ENCODE data around the gene ZNF749.
"Not testable (repeated sequence)": the region's sequence is repeated elsewhere in the genome, so short reads cannot be mapped to it uniquely, and the experiment has no call there.

Gene ZNF749

DNA sequence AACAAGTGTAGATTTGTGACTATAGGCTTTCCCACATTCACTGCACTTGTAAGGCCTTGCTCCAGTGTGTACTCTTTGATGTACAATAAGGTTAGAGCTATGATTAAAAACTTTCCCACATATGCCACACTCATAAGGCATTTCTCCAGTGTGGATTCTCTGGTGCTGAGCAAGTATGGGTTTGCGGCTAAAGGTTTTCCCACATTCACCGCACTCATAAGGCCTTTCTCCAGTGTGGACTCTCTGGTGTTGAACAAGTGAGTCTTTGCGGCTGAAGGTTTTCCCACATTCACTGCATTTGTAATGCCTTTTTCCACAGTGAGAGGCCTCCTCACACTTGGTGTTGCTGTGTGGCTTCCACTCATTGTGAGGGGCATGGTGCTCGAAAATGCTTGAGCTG, 38.5 kb downstream of the ZNF749 start:
- peak overlapping the region in 1 of 2 experiments; percentile 26; a peak in 2 of 4 replicates for H3K4me3 ChIP-seq (ENCODE audit: low read depth in 1 of 2, low read length in 2 of 2)
- peaks cover 57% of the 10 kb centered on the region for H3K36me3 ChIP-seq (ENCODE audit: insufficient read depth, low read length)
- H4K20me1 ChIP-seq (ENCODE audit: insufficient read depth, low read length): no peaks in the 10 kb centered on the region
- ATAC-seq (ENCODE audit: insufficient read depth, low read depth) (no peak), DNase-seq (no peak)
- peaks cover 26% of the 10 kb centered on the region for H3K4me1 ChIP-seq (ENCODE audit: insufficient read depth, low read length)
- no peak overlapping the region for H3K4me2 ChIP-seq (ENCODE audit: insufficient read depth, low read length)
- no peak for TF ChIP-seq EZH2 (IDR thresholded peaks at IDR 0.05; ENCODE audit: borderline replicate concordance, low read depth, low read length, severe bottlenecking)
- TF ChIP-seq, protein P1, sequence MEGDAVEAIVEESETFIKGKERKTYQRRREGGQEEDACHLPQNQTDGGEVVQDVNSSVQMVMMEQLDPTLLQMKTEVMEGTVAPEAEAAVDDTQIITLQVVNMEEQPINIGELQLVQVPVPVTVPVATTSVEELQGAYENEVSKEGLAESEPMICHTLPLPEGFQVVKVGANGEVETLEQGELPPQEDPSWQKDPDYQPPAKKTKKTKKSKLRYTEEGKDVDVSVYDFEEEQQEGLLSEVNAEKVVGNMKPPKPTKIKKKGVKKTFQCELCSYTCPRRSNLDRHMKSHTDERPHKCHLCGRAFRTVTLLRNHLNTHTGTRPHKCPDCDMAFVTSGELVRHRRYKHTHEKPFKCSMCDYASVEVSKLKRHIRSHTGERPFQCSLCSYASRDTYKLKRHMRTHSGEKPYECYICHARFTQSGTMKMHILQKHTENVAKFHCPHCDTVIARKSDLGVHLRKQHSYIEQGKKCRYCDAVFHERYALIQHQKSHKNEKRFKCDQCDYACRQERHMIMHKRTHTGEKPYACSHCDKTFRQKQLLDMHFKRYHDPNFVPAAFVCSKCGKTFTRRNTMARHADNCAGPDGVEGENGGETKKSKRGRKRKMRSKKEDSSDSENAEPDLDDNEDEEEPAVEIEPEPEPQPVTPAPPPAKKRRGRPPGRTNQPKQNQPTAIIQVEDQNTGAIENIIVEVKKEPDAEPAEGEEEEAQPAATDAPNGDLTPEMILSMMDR (IDR thresholded peaks at IDR 0.05; ENCODE audit: borderline replicate concordance, extremely low read depth, low read length, poor library complexity, severe bottlenecking): no peak
- no peak overlapping the region for H3K9ac ChIP-seq (ENCODE audit: low read depth, low read length)
- peaks cover 71% of the 10 kb centered on the region for H3K79me2 ChIP-seq (ENCODE audit: insufficient read depth, low read length)
- H3K27me3 ChIP-seq (ENCODE audit: insufficient read depth, low read length, poor library complexity): no peaks in the 10 kb centered on the region
- H2AFZ ChIP-seq (ENCODE audit: low read depth, low read length): no peak overlapping the region
- peaks cover 77% of the 10 kb centered on the region for H3K9me3 ChIP-seq (ENCODE audit: insufficient read depth, low read length, severe bottlenecking)
- H3K27ac ChIP-seq (ENCODE audit: low read length): no peak overlapping the region

DNA sequence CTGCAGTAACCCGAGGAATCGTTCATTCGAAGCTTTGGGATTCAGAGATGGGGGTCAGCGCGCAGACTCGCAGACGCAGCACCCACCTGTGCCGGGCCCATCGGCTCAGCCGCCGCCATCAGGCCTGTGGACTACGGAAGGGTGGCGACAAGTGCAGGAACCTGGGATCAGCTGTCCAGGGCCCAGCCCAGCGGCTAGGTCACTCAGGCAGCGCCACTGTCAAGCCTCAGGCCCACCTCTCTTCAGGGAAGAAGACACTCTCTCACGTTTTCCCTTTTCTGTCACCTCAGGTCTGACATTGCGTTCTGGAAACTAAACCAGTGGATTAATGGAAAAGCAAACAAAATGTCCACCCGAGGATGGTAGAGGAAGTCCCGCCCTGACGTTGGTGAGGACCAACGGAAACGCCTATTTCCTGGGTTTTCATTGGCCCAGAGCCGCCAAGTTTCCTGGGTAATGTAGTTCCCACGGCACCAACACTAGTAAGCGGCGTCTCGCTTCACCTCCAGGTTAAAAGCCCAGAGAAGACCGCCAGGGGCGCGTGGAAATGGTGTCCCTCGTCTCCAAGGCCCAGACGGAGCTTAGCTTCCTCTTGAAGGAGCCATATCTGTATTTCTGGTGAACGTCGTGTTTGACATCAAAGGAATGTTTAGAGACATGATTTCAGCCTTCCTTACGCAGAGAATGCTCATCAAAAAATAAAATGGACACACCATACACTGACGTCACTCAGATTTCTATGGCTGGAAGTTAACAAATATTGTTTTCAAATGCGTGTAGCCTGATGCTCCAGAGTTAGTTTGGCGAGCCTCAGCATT, 42.3 kb downstream of the ZNF749 start, which contains the start of gene ZNF772:
Gene ZNF772 (minus strand): TSS at position 376 of the 818 bp plus-strand sequence. CDS start 257 bp downstream, at position 119.
- Histone ChIP-seq H3K9me3 (ENCODE audit: insufficient read depth, low read length, severe bottlenecking) (peaks cover 59% of the 10 kb centered on the region), H3K4me3 (ENCODE audit: low read depth in 1 of 2, low read length in 2 of 2) (peak within 1 kb of the TSS; percentile 56 to 78), H3K4me2 (ENCODE audit: insufficient read depth, low read length) (peak within 1 kb of the TSS; percentile 72), H2AFZ (ENCODE audit: low read depth, low read length) (peak within 1 kb of the TSS; percentile 94), H3K4me1 (ENCODE audit: insufficient read depth, low read length) (peaks cover 26% of the 10 kb centered on the region), H3K36me3 (ENCODE audit: insufficient read depth, low read length) (peaks cover 44% of the 10 kb centered on the region), H4K20me1 (ENCODE audit: insufficient read depth, low read length) (no peaks in the 10 kb centered on the region), H3K9ac (ENCODE audit: low read depth, low read length) (peak within 1 kb of the TSS; percentile 69), H3K79me2 (ENCODE audit: insufficient read depth, low read length) (peaks cover 45% of the 10 kb centered on the region), H3K27me3 (ENCODE audit: insufficient read depth, low read length, poor library complexity) (no peaks in the 10 kb centered on the region), H3K27ac (ENCODE audit: low read length) (peak within 1 kb of the TSS; percentile 92)
- peak; percentile 95 for DNase-seq
- TF ChIP-seq, protein P1 (IDR thresholded peaks at IDR 0.05; ENCODE audit: borderline replicate concordance, extremely low read depth, low read length, poor library complexity, severe bottlenecking): peak; percentile 74
- TF ChIP-seq EZH2 (IDR thresholded peaks at IDR 0.05; ENCODE audit: borderline replicate concordance, low read depth, low read length, severe bottlenecking): no peak
- ATAC-seq (ENCODE audit: insufficient read depth, low read depth): peak; percentile 99

DNA sequence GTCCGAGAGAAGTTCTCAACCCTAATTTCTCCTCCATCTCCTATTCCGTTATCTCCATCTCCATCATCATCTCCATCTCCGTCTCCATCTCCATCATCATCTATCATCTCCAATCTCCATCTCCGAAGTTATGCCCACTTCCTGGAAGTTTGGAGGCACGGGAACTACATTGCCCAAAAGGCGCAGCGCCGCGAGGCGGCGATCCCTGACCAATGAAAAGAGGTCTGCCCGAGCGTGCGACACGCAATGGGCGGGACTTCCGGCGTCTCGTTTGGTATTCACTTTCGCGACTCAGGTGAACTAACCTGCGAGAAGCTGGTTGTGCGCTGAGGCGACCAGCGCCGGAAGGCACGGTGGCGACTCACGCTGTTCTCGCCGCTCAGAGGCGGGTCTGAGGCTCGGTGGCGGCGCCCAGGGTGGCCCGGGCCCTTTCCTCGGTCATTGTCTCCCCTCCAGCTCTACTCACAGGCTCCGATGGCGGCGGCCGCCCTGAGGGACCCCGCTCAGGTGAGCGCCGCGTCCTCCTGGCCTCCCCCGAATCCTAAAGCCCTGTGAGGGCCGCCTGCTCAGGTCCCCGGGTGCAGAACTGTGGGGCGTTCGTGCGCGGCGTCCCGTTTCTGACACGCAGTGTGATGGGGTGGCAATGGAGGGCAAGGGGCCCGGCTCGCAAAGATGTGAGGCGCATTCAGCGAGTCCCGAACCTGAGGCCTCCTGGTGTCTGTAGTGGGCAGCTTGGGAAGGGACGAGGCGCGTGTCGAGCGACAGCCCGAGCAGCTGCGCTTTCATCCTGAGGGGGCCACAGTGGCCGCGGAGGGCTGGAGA, 52.6 kb downstream of the ZNF749 start, which contains the start of gene ZNF419:
Gene ZNF419 (plus strand): TSS at position 274 of the 822 bp plus-strand sequence. CDS start 201 bp downstream, at position 475.
- peaks cover 17% of the 10 kb centered on the region for H3K79me2 ChIP-seq (ENCODE audit: insufficient read depth, low read length)
- H3K9ac ChIP-seq (ENCODE audit: low read depth, low read length): peak within 1 kb of the TSS; percentile 75
- peaks cover 26% of the 10 kb centered on the region for H3K36me3 ChIP-seq (ENCODE audit: insufficient read depth, low read length)
- H3K4me2 ChIP-seq (ENCODE audit: insufficient read depth, low read length): peak within 1 kb of the TSS; percentile 63
- H3K4me1 ChIP-seq (ENCODE audit: insufficient read depth, low read length): peaks cover 16% of the 10 kb centered on the region
- not testable (repeated sequence) for H4K20me1 ChIP-seq (ENCODE audit: insufficient read depth, low read length); H3K27me3 ChIP-seq (ENCODE audit: insufficient read depth, low read length, poor library complexity)
- H3K4me3 ChIP-seq (ENCODE audit: low read depth in 1 of 2, low read length in 2 of 2): peak within 1 kb of the TSS; percentile 49 to 94; a peak in 3 of 4 replicates
- peak within 1 kb of the TSS; percentile 90 for H2AFZ ChIP-seq (ENCODE audit: low read depth, low read length)
- peak; percentile 93 for DNase-seq
- H3K27ac ChIP-seq (ENCODE audit: low read length): peak within 1 kb of the TSS; percentile 68
- peaks cover 15% of the 10 kb centered on the region for H3K9me3 ChIP-seq (ENCODE audit: insufficient read depth, low read length, severe bottlenecking)
- peak; percentile 98 for ATAC-seq (ENCODE audit: insufficient read depth, low read depth)

DNA sequence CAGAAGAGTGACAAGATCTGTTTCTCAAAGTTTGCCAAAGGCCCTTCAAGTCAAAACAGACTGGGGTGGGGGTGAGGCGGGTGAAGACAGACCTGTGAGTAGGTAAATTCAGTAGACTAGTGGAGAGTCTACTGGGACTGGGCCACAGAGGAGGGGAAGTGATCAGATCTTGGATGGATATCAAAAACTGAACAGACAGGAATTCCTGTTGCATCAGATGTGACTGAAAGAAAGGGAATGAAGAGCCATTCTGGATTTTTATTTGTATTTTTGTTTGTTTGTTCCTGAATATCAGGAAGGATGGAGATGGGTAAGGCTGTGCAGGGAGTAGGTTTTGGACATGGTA, 53.1 kb downstream of the ZNF749 start:
- peaks cover 15% of the 10 kb centered on the region for H3K9me3 ChIP-seq (ENCODE audit: insufficient read depth, low read length, severe bottlenecking)
- peaks cover 16% of the 10 kb centered on the region for H3K4me1 ChIP-seq (ENCODE audit: insufficient read depth, low read length)
- H3K36me3 ChIP-seq (ENCODE audit: insufficient read depth, low read length): peaks cover 32% of the 10 kb centered on the region
- not testable (repeated sequence) for H3K27ac ChIP-seq (ENCODE audit: low read length); H3K27me3 ChIP-seq (ENCODE audit: insufficient read depth, low read length, poor library complexity); H2AFZ ChIP-seq (ENCODE audit: low read depth, low read length); DNase-seq; ATAC-seq (ENCODE audit: insufficient read depth, low read depth); H4K20me1 ChIP-seq (ENCODE audit: insufficient read depth, low read length)
- peak overlapping the region; percentile 63 for H3K4me2 ChIP-seq (ENCODE audit: insufficient read depth, low read length)
- peak overlapping the region; percentile 75; the same call in 1 of the 2 replicates for H3K9ac ChIP-seq (ENCODE audit: low read depth, low read length)
- peaks cover 17% of the 10 kb centered on the region for H3K79me2 ChIP-seq (ENCODE audit: insufficient read depth, low read length)
- H3K4me3 ChIP-seq (ENCODE audit: low read depth in 1 of 2, low read length in 2 of 2): peak overlapping the region; percentile 16 to 52; a peak in 3 of 4 replicates
